G401.6 (cell line): ENCODE results near the gene ACTR5.

Source experiments
- FAIRE-seq: peaks from 2 replicates; lab custom pipeline; 2012; peaks lifted over from hg19 to GRCh38; lab: Jason Lieb, UNC

Gene ACTR5

GRCh38 chr20:38748097-38748860, at the start of gene ACTR5:
Gene ACTR5 (plus strand): TSS chr20:38748460. CDS start chr20:38748479, 19 bp downstream.
- FAIRE-seq = no peak

- no peak for FAIRE-seq
These were observed 49.7 kb upstream of the ACTR5 start for GRCh38 chr20:38698541-38698940.

- FAIRE-seq = no peak
These were observed 48.1 kb upstream of the ACTR5 start for GRCh38 chr20:38700141-38700540.

GRCh38 chr20:38700926-38701325, 47.3 kb upstream of the ACTR5 start:
- no peak for FAIRE-seq

GRCh38 chr20:38703526-38703925, 44.7 kb upstream of the ACTR5 start:
- no peak for FAIRE-seq

GRCh38 chr20:38704136-38704535, 44.1 kb upstream of the ACTR5 start:
- no peak for FAIRE-seq

- FAIRE-seq = no peak
These were observed 41.8 kb upstream of the ACTR5 start for GRCh38 chr20:38706509-38706908.

- no peak for FAIRE-seq
These were observed 34.0 kb upstream of the ACTR5 start for GRCh38 chr20:38714308-38714707.

- no peak for FAIRE-seq
These were observed 32.6 kb upstream of the ACTR5 start for GRCh38 chr20:38715646-38716045.

- no peak for FAIRE-seq
These were observed 25.6 kb upstream of the ACTR5 start for GRCh38 chr20:38722683-38723016.

GRCh38 chr20:38723017-38723847, 25.0 kb upstream of the ACTR5 start:
- no peak for FAIRE-seq

- FAIRE-seq = no peak
These were observed 24.2 kb upstream of the ACTR5 start, which contains the start of gene SLC32A1 for GRCh38 chr20:38723848-38724625. Gene SLC32A1 (plus strand): TSS chr20:38724486. CDS start chr20:38724725, 239 bp downstream.

- FAIRE-seq = no peak
These were observed 23.6 kb upstream of the ACTR5 start for GRCh38 chr20:38724626-38725147.

- FAIRE-seq = no peak
These were observed 22.9 kb upstream of the ACTR5 start for GRCh38 chr20:38725148-38725901.

GRCh38 chr20:38725931-38726803, 22.1 kb upstream of the ACTR5 start:
- FAIRE-seq = no peak

GRCh38 chr20:38726804-38727606, 21.3 kb upstream of the ACTR5 start:
- FAIRE-seq = no peak

- FAIRE-seq = no peak
These were observed 20.6 kb upstream of the ACTR5 start for GRCh38 chr20:38727607-38728190.

GRCh38 chr20:38728191-38728781, 20.0 kb upstream of the ACTR5 start:
- no peak for FAIRE-seq
